DND-41 (cell line): Measurements from ENCODE around the gene KCNJ15.

Source experiments
- ATAC-seq: fragments of 200-7000 bp; cut with Tn5 transposase; 3 replicates; pipeline ENCODE4 v1.9.1; 2021; ENCODE audit warnings: low read depth; ENCODE audit not compliant: insufficient read depth
- DNase-seq: peaks from one replicate; pipeline ENCODE4 v3.0.0-alpha.2; 2020
- H2AFZ ChIP-seq: 2 replicates; pipeline ENCODE4 v1.6.0; 2012; ENCODE audit warnings: low read depth, low read length
- H3K27ac ChIP-seq: 2 replicates; pipeline ENCODE4 v1.5.1; 2012; ENCODE audit warnings: low read length, inconsistent platforms
- H3K27me3 ChIP-seq: fragments of 200-600 bp; sonication (generic); 2 replicates; pipeline ENCODE4 v1.6.0; 2012; ENCODE audit warnings: low read length, mild to moderate bottlenecking, inconsistent platforms; ENCODE audit not compliant: insufficient read depth, poor library complexity
- H3K36me3 ChIP-seq: 2 replicates; pipeline ENCODE4 v1.5.1; 2012; ENCODE audit warnings: low read length, inconsistent platforms; ENCODE audit not compliant: insufficient read depth
- H3K4me1 ChIP-seq: 2 replicates; pipeline ENCODE4 v1.5.1; 2012; ENCODE audit warnings: mild to moderate bottlenecking, low read length; ENCODE audit not compliant: insufficient read depth
- H3K4me2 ChIP-seq: 2 replicates; pipeline ENCODE4 v1.6.0; 2012; ENCODE audit warnings: mild to moderate bottlenecking, moderate library complexity, low read length, inconsistent platforms; ENCODE audit not compliant: insufficient read depth
- H3K4me3 ChIP-seq, 2 experiments: fragments of 200-600 bp in 1 of 2; shearing (Covaris generic) in 1 of 2; 2 replicates each; pipeline ENCODE4 v1.5.1; 2012 to 2016; ENCODE audit warnings: inconsistent platforms in 2 of 2, low read length in 2 of 2, mild to moderate bottlenecking in 2 of 2, low read depth in 1 of 2, moderate library complexity in 1 of 2
- H3K79me2 ChIP-seq: 2 replicates; pipeline ENCODE4 v1.6.0; 2012; ENCODE audit warnings: low read length, inconsistent platforms; ENCODE audit not compliant: insufficient read depth
- H3K9ac ChIP-seq: 2 replicates; pipeline ENCODE4 v1.6.0; 2012; ENCODE audit warnings: low read depth, mild to moderate bottlenecking, inconsistent platforms, low read length, moderate library complexity
- H3K9me3 ChIP-seq: 2 replicates; pipeline ENCODE4 v1.5.1; 2012; ENCODE audit warnings: low read length, moderate library complexity, mild to moderate bottlenecking, inconsistent platforms; ENCODE audit not compliant: insufficient read depth, severe bottlenecking
- H4K20me1 ChIP-seq: 2 replicates; pipeline ENCODE4 v1.6.0; 2012; ENCODE audit warnings: low read length; ENCODE audit not compliant: insufficient read depth
- CTCF ChIP-seq: IDR thresholded peaks from 2 replicates; pipeline ENCODE4 v1.5.1; 2012; ENCODE audit warnings: borderline replicate concordance, low read length, moderate library complexity, mild to moderate bottlenecking; ENCODE audit not compliant: poor library complexity, severe bottlenecking; ENCODE audit errors: extremely low read depth
- EZH2 ChIP-seq: IDR thresholded peaks from 3 replicates; pipeline ENCODE4 v1.6.1; 2012; ENCODE audit warnings: borderline replicate concordance, low read depth, mild to moderate bottlenecking, moderate library complexity, low read length, inconsistent platforms; ENCODE audit not compliant: severe bottlenecking

KCNJ15 gene

GRCh38 chr21:38301321-38302214 lies 44.8 kb downstream of the KCNJ15 start:
- no peak for TF ChIP-seq EZH2
- Histone ChIP-seq H3K4me2 (no peak overlapping the region), H3K27me3 (no peaks in the 10 kb centered on the region), H3K9ac (no peak overlapping the region), H3K4me3 (no peak overlapping the region), H3K9me3 (no peaks in the 10 kb centered on the region), H4K20me1 (no peaks in the 10 kb centered on the region), H3K27ac (no peak overlapping the region), H3K4me1 (no peaks in the 10 kb centered on the region), H3K79me2 (no peaks in the 10 kb centered on the region), H3K36me3 (no peaks in the 10 kb centered on the region), H2AFZ (no peak overlapping the region)
- ATAC-seq (no peak), DNase-seq (no peak)

DNA sequence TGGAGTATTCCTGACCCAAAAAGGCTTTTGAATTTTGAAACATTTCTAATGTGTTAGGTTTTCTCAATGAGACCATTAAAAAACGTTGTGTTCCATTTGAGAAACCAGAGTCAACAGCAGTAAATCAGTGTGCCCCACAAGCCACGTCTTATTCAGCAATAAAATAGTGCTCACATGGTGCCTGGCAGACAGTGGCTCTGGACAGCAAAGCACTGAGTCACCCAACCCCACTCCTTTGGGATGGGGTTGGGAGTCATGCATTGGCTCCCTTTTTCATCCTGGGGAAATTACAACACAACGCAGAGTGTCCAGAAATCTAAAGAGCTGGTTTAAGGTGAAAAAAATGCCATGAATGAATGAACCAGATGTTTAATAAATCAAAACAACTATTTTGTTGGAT lies 46.5 kb downstream of the KCNJ15 start:
- Histone ChIP-seq H3K27me3 (no peaks in the 10 kb centered on the region), H3K79me2 (no peaks in the 10 kb centered on the region), H3K4me3 (no peak overlapping the region), H4K20me1 (no peaks in the 10 kb centered on the region), H3K9ac (no peak overlapping the region), H3K9me3 (no peaks in the 10 kb centered on the region), H2AFZ (no peak overlapping the region), H3K4me2 (no peak overlapping the region), H3K27ac (no peak overlapping the region), H3K36me3 (no peaks in the 10 kb centered on the region), H3K4me1 (no peaks in the 10 kb centered on the region)
- ATAC-seq (no peak), DNase-seq (no peak)
- TF ChIP-seq CTCF (no peak), EZH2 (no peak)

DNA sequence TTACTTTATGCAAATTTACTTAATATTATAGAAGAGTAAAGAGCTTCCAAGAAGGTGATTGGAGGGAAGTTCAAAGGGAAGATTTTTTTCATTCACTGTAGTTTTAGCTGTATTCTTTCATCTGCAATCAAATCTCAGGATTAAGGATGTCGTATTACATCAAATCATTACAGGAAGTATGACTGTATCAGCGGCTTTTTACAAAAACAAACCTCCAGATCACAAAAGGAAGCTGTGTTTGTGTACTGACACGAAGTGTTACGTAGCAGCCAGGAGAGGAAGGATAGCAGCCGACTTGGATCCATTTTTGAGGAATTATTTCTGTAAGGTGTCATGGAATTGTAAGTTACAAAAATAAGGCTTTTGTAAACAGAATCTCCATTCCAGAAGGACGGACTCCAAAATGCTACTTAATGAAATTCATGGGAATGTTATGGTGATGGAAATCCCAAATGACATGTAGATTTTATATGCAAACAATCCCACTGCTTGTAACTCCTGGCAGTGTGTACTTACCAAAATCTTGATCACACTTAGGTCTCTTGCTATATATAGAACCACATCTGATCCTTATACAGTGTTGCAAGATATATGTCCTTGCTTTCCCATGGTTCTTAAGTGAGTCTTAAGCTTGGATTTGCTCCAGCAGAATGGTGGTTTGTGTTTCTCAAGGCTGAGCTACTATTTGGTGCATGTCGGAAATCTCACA lies 49.8 kb downstream of the KCNJ15 start:
- H2AFZ ChIP-seq = no peak overlapping the region
- no peaks in the 10 kb centered on the region for H4K20me1 ChIP-seq
- no peak overlapping the region for H3K27ac ChIP-seq
- H3K4me1 ChIP-seq = no peaks in the 10 kb centered on the region
- TF ChIP-seq EZH2 = no peak
- no peak for TF ChIP-seq CTCF
- DNase-seq = no peak
- ATAC-seq = no peak
- no peak overlapping the region for H3K9ac ChIP-seq
- no peaks in the 10 kb centered on the region for H3K27me3 ChIP-seq
- H3K9me3 ChIP-seq = no peaks in the 10 kb centered on the region
- H3K36me3 ChIP-seq = no peaks in the 10 kb centered on the region
- no peak overlapping the region for H3K4me2 ChIP-seq
- H3K79me2 ChIP-seq = no peaks in the 10 kb centered on the region
- H3K4me3 ChIP-seq = no peak overlapping the region
